Measurements from ENCODE around the gene GPR141.

Gene GPR141

DNA sequence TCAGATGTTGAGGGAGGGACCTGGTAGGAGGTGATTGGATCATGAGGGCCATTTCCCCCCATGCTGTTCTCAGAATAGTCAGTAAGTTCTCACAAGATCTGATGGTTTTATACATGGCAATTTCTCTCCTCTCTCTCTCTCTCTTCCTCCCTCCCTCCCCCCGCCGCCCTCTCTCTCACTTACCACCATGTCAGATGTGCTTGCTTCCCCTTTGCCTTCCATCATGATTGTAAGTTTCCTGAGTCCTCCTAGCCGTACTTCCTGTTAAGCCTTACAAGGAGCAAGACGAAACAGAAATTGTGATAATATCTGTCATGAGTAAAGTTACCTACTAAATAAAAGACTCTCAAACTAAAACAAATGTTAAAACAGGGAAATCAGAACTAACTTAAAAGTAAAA is 19.9 kb upstream of the GPR141 start:
- TF ChIP-seq TCF12 (IDR thresholded peaks at IDR 0.05; ENCODE audit: low read depth) = no peak
- TF ChIP-seq ZBTB7A (IDR thresholded peaks at IDR 0.05; ENCODE audit: low read depth) = no peak
- no peak for TF ChIP-seq NFIC (IDR thresholded peaks at IDR 0.05)
- TF ChIP-seq TAF1 (IDR thresholded peaks at IDR 0.05; ENCODE audit: low read depth) = no peak
- TF ChIP-seq, protein P1, sequence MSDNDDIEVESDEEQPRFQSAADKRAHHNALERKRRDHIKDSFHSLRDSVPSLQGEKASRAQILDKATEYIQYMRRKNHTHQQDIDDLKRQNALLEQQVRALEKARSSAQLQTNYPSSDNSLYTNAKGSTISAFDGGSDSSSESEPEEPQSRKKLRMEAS (IDR thresholded peaks at IDR 0.05) = no peak
- TF ChIP-seq EP300 (IDR thresholded peaks at IDR 0.05; ENCODE audit: borderline replicate concordance) = no peak
- no peak for TF ChIP-seq YY1 (IDR thresholded peaks at IDR 0.05; ENCODE audit: low read depth)
- TF ChIP-seq, protein P2, sequence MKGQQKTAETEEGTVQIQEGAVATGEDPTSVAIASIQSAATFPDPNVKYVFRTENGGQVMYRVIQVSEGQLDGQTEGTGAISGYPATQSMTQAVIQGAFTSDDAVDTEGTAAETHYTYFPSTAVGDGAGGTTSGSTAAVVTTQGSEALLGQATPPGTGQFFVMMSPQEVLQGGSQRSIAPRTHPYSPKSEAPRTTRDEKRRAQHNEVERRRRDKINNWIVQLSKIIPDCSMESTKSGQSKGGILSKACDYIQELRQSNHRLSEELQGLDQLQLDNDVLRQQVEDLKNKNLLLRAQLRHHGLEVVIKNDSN (IDR thresholded peaks at IDR 0.05) = no peak
- TF ChIP-seq FOXM1 (IDR thresholded peaks at IDR 0.05; ENCODE audit: borderline replicate concordance, low read depth) = no peak
- no peak for TF ChIP-seq CEBPB (IDR thresholded peaks at IDR 0.05)
- TF ChIP-seq, protein P3, sequence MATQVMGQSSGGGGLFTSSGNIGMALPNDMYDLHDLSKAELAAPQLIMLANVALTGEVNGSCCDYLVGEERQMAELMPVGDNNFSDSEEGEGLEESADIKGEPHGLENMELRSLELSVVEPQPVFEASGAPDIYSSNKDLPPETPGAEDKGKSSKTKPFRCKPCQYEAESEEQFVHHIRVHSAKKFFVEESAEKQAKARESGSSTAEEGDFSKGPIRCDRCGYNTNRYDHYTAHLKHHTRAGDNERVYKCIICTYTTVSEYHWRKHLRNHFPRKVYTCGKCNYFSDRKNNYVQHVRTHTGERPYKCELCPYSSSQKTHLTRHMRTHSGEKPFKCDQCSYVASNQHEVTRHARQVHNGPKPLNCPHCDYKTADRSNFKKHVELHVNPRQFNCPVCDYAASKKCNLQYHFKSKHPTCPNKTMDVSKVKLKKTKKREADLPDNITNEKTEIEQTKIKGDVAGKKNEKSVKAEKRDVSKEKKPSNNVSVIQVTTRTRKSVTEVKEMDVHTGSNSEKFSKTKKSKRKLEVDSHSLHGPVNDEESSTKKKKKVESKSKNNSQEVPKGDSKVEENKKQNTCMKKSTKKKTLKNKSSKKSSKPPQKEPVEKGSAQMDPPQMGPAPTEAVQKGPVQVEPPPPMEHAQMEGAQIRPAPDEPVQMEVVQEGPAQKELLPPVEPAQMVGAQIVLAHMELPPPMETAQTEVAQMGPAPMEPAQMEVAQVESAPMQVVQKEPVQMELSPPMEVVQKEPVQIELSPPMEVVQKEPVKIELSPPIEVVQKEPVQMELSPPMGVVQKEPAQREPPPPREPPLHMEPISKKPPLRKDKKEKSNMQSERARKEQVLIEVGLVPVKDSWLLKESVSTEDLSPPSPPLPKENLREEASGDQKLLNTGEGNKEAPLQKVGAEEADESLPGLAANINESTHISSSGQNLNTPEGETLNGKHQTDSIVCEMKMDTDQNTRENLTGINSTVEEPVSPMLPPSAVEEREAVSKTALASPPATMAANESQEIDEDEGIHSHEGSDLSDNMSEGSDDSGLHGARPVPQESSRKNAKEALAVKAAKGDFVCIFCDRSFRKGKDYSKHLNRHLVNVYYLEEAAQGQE (IDR thresholded peaks at IDR 0.05; ENCODE audit: low read depth) = no peak
- no peak for TF ChIP-seq EGR1 (IDR thresholded peaks at IDR 0.05)

DNA sequence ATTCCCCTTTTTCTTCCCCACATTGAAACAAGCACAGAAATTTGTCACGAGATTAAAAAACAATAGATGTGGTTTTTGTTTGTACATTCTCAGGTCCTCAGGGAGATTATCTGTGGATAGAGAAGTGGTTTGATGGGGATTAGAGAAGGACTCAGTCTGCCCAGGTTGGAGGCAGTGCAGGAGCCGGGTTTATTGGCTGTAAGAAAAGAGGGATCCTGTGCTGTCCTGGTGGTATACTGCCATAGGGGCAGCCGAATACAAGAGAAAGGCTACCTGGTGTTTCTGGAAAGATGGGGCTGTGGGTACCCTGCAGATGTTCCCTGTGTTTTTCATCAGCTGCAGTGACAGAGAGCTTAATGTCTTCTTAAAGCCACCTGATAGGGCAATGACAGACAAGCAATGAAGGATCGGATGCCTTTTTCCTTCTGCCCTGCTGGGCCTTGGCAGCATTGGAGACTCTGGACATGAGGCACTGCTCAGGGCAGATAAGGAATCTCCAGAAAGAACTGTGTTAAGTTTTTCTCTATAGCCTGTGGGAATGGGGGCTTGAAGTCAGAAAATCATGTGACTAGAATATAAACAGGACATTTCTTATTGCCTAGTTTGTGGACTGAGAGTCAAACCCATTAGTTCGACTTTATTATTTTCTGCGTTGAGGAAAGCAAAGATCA is 18.1 kb upstream of the GPR141 start:
- no peak for TF ChIP-seq TCF12 (IDR thresholded peaks at IDR 0.05; ENCODE audit: low read depth)
- no peak for TF ChIP-seq TEAD4 (IDR thresholded peaks at IDR 0.05)
- no peak for TF ChIP-seq CEBPB (IDR thresholded peaks at IDR 0.05)
- no peak for TF ChIP-seq EP300 (IDR thresholded peaks at IDR 0.05; ENCODE audit: borderline replicate concordance)
- TF ChIP-seq, protein P2 (IDR thresholded peaks at IDR 0.05) = no peak
- TF ChIP-seq, protein P1 (IDR thresholded peaks at IDR 0.05) = no peak
- TF ChIP-seq NFIC (IDR thresholded peaks at IDR 0.05) = no peak
- no peak for TF ChIP-seq CREB1 (IDR thresholded peaks at IDR 0.05; ENCODE audit: low read depth)
- TF ChIP-seq, protein P3 (IDR thresholded peaks at IDR 0.05; ENCODE audit: low read depth) = no peak
- no peak for TF ChIP-seq FOXM1 (IDR thresholded peaks at IDR 0.05; ENCODE audit: borderline replicate concordance, low read depth)
- no peak for TF ChIP-seq ZBTB7A (IDR thresholded peaks at IDR 0.05; ENCODE audit: low read depth)
- TF ChIP-seq EGR1 (IDR thresholded peaks at IDR 0.05) = no peak
- TF ChIP-seq TAF1 (IDR thresholded peaks at IDR 0.05; ENCODE audit: low read depth) = no peak
- no peak for TF ChIP-seq YY1 (IDR thresholded peaks at IDR 0.05; ENCODE audit: low read depth)
- no peak for TF ChIP-seq RAD21 (IDR thresholded peaks at IDR 0.05; ENCODE audit: low read depth)

DNA sequence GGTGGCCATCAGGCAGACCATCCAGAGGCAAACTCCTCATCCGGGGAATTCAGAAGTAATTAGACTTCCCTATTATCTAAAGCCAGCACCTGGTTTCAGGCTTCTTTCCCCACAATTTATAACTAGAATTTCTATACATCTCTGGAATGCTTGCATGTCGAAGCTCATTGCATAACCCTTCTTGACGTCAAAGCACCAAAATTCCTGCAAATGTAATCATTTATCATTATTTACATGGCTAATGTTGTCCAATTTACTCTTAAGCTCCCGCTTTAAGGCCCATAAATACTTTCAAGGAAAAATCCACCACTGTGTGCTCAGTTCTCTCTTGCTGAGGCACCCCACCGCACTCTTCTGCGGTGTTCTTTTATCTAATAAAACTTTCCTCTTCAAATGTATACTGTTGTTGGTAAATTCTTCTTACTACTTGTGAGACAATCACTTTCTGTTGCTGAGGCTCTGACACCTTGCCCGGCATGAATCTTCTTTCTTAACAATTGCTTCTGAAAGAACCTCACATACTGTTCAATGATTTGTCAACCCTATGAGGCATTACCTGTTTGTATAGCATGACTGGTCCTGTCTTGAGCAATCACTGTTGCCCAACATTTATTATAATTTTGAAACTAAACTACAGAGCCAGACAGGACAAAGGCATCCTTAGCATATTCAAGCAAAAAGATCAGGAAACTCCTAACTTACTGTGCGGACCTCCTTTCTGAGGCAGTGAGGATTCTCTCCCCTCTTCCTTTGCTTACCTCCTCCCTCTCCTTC is 17.4 kb upstream of the GPR141 start:
- no peak for TF ChIP-seq TEAD4 (IDR thresholded peaks at IDR 0.05)
- no peak for TF ChIP-seq TAF1 (IDR thresholded peaks at IDR 0.05; ENCODE audit: low read depth)
- no peak for TF ChIP-seq YY1 (IDR thresholded peaks at IDR 0.05; ENCODE audit: low read depth)
- TF ChIP-seq NFIC (IDR thresholded peaks at IDR 0.05) = no peak
- TF ChIP-seq EGR1 (IDR thresholded peaks at IDR 0.05) = no peak
- TF ChIP-seq, protein P2 (IDR thresholded peaks at IDR 0.05) = no peak
- no peak for TF ChIP-seq ZBTB7A (IDR thresholded peaks at IDR 0.05; ENCODE audit: low read depth)
- TF ChIP-seq, protein P3 (IDR thresholded peaks at IDR 0.05; ENCODE audit: low read depth) = no peak
- TF ChIP-seq, protein P1 (IDR thresholded peaks at IDR 0.05) = no peak
- no peak for TF ChIP-seq TCF12 (IDR thresholded peaks at IDR 0.05; ENCODE audit: low read depth)
- TF ChIP-seq FOXM1 (IDR thresholded peaks at IDR 0.05; ENCODE audit: borderline replicate concordance, low read depth) = no peak
- no peak for TF ChIP-seq CREB1 (IDR thresholded peaks at IDR 0.05; ENCODE audit: low read depth)
- no peak for TF ChIP-seq RAD21 (IDR thresholded peaks at IDR 0.05; ENCODE audit: low read depth)
- no peak for TF ChIP-seq EP300 (IDR thresholded peaks at IDR 0.05; ENCODE audit: borderline replicate concordance)
- no peak for TF ChIP-seq CEBPB (IDR thresholded peaks at IDR 0.05)
